Measurements from ENCODE around the gene RASA3. TPM values are rescaled to one million over a fixed set of nuclear protein-coding genes. Genes with fewer than 3 reads are reported as not detected.

Gene RASA3
- total RNA-seq, 2 donors from 2014 or later: 39.4 to 44.1 TPM

GRCh38 chr13:113976711-113977684, 155.4 kb downstream of the RASA3 start:
- Mint-ChIP-seq H3K36me3 (peaks cover 23 to 26% of the 10 kb centered on the region in 2 donors), H3K27ac (peak overlapping the region in 1 of 2 donors; percentile 79), H3K9me3 (no peaks in the 10 kb centered on the region)
- no peak for ATAC-seq
- DNase-seq (ENCODE audit: low spot score in 2 of 2): no peak

GRCh38 chr13:113975416-113975815, 157.0 kb downstream of the RASA3 start:
- no peak for ATAC-seq
- DNase-seq (ENCODE audit: low spot score in 2 of 2): no peak
- H3K36me3 Mint-ChIP-seq: peaks cover 15 to 19% of the 10 kb centered on the region in 2 donors
- H3K27ac Mint-ChIP-seq: no peak overlapping the region
- H3K9me3 Mint-ChIP-seq: no peaks in the 10 kb centered on the region

- DNase-seq (ENCODE audit: low spot score in 2 of 2): no peak
- Mint-ChIP-seq H3K36me3 (peaks cover 11% of the 10 kb centered on the region in 2 donors), H3K9me3 (no peaks in the 10 kb centered on the region), H3K27ac (no peak overlapping the region)
- ATAC-seq: no peak
These were observed 157.8 kb downstream of the RASA3 start for GRCh38 chr13:113974304-113975281.

- peak in 1 of 2 donors; percentile 34 for DNase-seq (ENCODE audit: low spot score in 2 of 2)
- peak within 1 kb of the TSS; percentile 39 to 86 for H3K27ac Mint-ChIP-seq
- H3K36me3 Mint-ChIP-seq: peaks cover 5 to 11% of the 10 kb centered on the region in 2 donors
- H3K9me3 Mint-ChIP-seq: no peaks in the 10 kb centered on the region
- ATAC-seq: no peak
These were observed 158.9 kb downstream of the RASA3 start, which contains the start of gene C13orf46 for GRCh38 chr13:113973218-113974164. C13orf46 (minus strand) TSS chr13:113974076; CDS start chr13:113973997, 79 bp downstream.

GRCh38 chr13:113972451-113973217, 159.8 kb downstream of the RASA3 start:
- H3K9me3 Mint-ChIP-seq: no peaks in the 10 kb centered on the region
- peak overlapping the region in 1 of 2 donors; percentile 69 for H3K27ac Mint-ChIP-seq
- DNase-seq (ENCODE audit: low spot score in 2 of 2) (peak in 1 of 2 donors; percentile 44), ATAC-seq (no peak)
- H3K36me3 Mint-ChIP-seq: peaks cover 4 to 5% of the 10 kb centered on the region in 2 donors

- peak overlapping the region in 1 of 2 donors; percentile 69 for H3K27ac Mint-ChIP-seq
- no peaks in the 10 kb centered on the region for H3K36me3 Mint-ChIP-seq
- ATAC-seq: no peak
- H3K9me3 Mint-ChIP-seq: no peaks in the 10 kb centered on the region
- DNase-seq (ENCODE audit: low spot score in 2 of 2): peak in 1 of 2 donors; percentile 52
These were observed 160.8 kb downstream of the RASA3 start for GRCh38 chr13:113971471-113972231.

GRCh38 chr13:113970810-113971470, 161.5 kb downstream of the RASA3 start:
- DNase-seq (ENCODE audit: low spot score in 2 of 2): peak in 1 of 2 donors; percentile 13
- Mint-ChIP-seq H3K9me3 (no peaks in the 10 kb centered on the region), H3K36me3 (no peaks in the 10 kb centered on the region), H3K27ac (peak overlapping the region in 1 of 2 donors; percentile 65)
- ATAC-seq: no peak

GRCh38 chr13:113969973-113970611, 162.3 kb downstream of the RASA3 start:
- DNase-seq (ENCODE audit: low spot score in 2 of 2) (peak in 1 of 2 donors; percentile 51), ATAC-seq (no peak)
- Mint-ChIP-seq H3K27ac (no peak overlapping the region), H3K9me3 (no peaks in the 10 kb centered on the region), H3K36me3 (no peaks in the 10 kb centered on the region)

- Mint-ChIP-seq H3K36me3 (no peaks in the 10 kb centered on the region), H3K9me3 (no peaks in the 10 kb centered on the region), H3K27ac (peak overlapping the region in 1 of 2 donors; percentile 40)
- ATAC-seq (no peak), DNase-seq (ENCODE audit: low spot score in 2 of 2) (peak in 1 of 2 donors; percentile 37)
These were observed 163.0 kb downstream of the RASA3 start for GRCh38 chr13:113969311-113969972.

- DNase-seq (ENCODE audit: low spot score in 2 of 2) (no peak), ATAC-seq (no peak)
- H3K9me3 Mint-ChIP-seq: no peaks in the 10 kb centered on the region
- H3K36me3 Mint-ChIP-seq: no peaks in the 10 kb centered on the region
- H3K27ac Mint-ChIP-seq: peak overlapping the region in 1 of 2 donors; percentile 40
These were observed 163.7 kb downstream of the RASA3 start for GRCh38 chr13:113968463-113969310.

- ATAC-seq (no peak), DNase-seq (ENCODE audit: low spot score in 2 of 2) (no peak)
- Mint-ChIP-seq H3K27ac (no peak overlapping the region), H3K36me3 (no peaks in the 10 kb centered on the region), H3K9me3 (no peaks in the 10 kb centered on the region)
These were observed 164.5 kb downstream of the RASA3 start for GRCh38 chr13:113967729-113968462.

GRCh38 chr13:113967206-113967720, 165.2 kb downstream of the RASA3 start:
- Mint-ChIP-seq H3K27ac (no peak overlapping the region), H3K9me3 (no peaks in the 10 kb centered on the region), H3K36me3 (no peaks in the 10 kb centered on the region)
- ATAC-seq (no peak), DNase-seq (ENCODE audit: low spot score in 2 of 2) (no peak)

Data from activated naive CD4-positive, alpha-beta T cell treated with anti-CD3 and anti-CD28 coated beads, Interleukin-2, amount 50 U/mL, for 72 hours (primary cell).